Endodermal cell (in vitro differentiated cells): ENCODE results near the gene CCDC170. TPM values are rescaled to one million over a fixed set of nuclear protein-coding genes. Genes with fewer than 3 reads are reported as not detected.

Experiments
- DNase-seq: peaks from one replicate; pipeline ENCODE4 v3.0.0-alpha.2; 2017
- H3K27ac ChIP-seq: 2 replicates; pipeline ENCODE4 v1.5.1; 2013; ENCODE audit warnings: mild to moderate bottlenecking, low read depth, low read length, moderate library complexity
- H3K27me3 ChIP-seq: 2 replicates; pipeline ENCODE4 v1.6.1; 2013; ENCODE audit warnings: mild to moderate bottlenecking, low read length, moderate library complexity; ENCODE audit not compliant: insufficient read depth, control insufficient read depth, poor library complexity, severe bottlenecking
- H3K36me3 ChIP-seq: 2 replicates; pipeline ENCODE4 v1.7.0; 2013; ENCODE audit warnings: mild to moderate bottlenecking, low read length, moderate library complexity; ENCODE audit not compliant: control insufficient read depth, insufficient read depth
- H3K4me1 ChIP-seq: one replicate; pipeline ENCODE4 v1.7.0; 2013; ENCODE audit warnings: low read length; ENCODE audit not compliant: control insufficient read depth, insufficient read depth
- H3K4me3 ChIP-seq: 2 replicates; pipeline ENCODE4 v1.5.1; 2013; ENCODE audit warnings: mild to moderate bottlenecking, low read length, moderate library complexity
- H3K9ac ChIP-seq: 2 replicates; pipeline ENCODE4 v1.6.1; 2013; ENCODE audit warnings: mild to moderate bottlenecking, low read length, moderate library complexity; ENCODE audit not compliant: poor library complexity, severe bottlenecking; ENCODE audit errors: extremely low read depth
- H3K9me3 ChIP-seq: 2 replicates; pipeline ENCODE4 v1.6.1; 2013; ENCODE audit warnings: mild to moderate bottlenecking, low read length, moderate library complexity; ENCODE audit not compliant: control insufficient read depth
- H3K27ac Mint-ChIP-seq: 2 replicates; pipeline ENCODE4 v1.8.0; 2020; ENCODE audit warnings: mixed read lengths
- H3K27me3 Mint-ChIP-seq: 2 replicates; pipeline ENCODE4 v1.8.0; 2021; ENCODE audit warnings: mild to moderate bottlenecking, mixed read lengths; ENCODE audit not compliant: insufficient read depth
- H3K36me3 Mint-ChIP-seq: 2 replicates; pipeline ENCODE4 v1.8.0; 2020; ENCODE audit warnings: low read depth, mixed read lengths
- H3K4me1 Mint-ChIP-seq: 2 replicates; pipeline ENCODE4 v1.8.0; 2020; ENCODE audit warnings: mixed read lengths
- H3K4me3 Mint-ChIP-seq: 2 replicates; pipeline ENCODE4 v1.8.0; 2020; ENCODE audit warnings: mild to moderate bottlenecking, moderate library complexity, mixed read lengths
- H3K9me3 Mint-ChIP-seq: 2 replicates; pipeline ENCODE4 v1.8.0; 2020; ENCODE audit warnings: mild to moderate bottlenecking, mixed read lengths
- WGBS, 2 experiments: methylation state at CpG; one replicate each; pipeline versions ENCODE4 v1.1.5 to v1.1.7; 2013; ENCODE audit warnings: missing lambda C conversion rate in 2 of 2, mixed read lengths in 1 of 2; ENCODE audit not compliant: insufficient coverage in 1 of 2, insufficient read length in 1 of 2; 5-methylcytosine and 5-hydroxymethylcytosine counted together
- total RNA-seq, 2 donors: library from RNA; stranded (reverse); fragmentation: NEBNext Ultra II Directional in 1 of 2; extraction: Animal tissue kit (Norgen Biotek cat#: 25700) in 1 of 2; gene quantifications; 2 replicates in 1 of 2; 3 replicates in 1 of 2; pipeline ENCODE4 v1.2.1, GENCODE V29; 2021
- TF ChIP-seq, protein P1 (sequence below): fragments of 200-600 bp; sonication (generic); conservative IDR thresholded peaks from 2 replicates; pipeline ENCODE4 v1.5.0; 2021; ENCODE audit warnings: antibody characterized with exemption, mild to moderate bottlenecking

Gene CCDC170
- total RNA-seq, 2 donors from 2014 or later: 2.2 to 4.1 TPM

DNA sequence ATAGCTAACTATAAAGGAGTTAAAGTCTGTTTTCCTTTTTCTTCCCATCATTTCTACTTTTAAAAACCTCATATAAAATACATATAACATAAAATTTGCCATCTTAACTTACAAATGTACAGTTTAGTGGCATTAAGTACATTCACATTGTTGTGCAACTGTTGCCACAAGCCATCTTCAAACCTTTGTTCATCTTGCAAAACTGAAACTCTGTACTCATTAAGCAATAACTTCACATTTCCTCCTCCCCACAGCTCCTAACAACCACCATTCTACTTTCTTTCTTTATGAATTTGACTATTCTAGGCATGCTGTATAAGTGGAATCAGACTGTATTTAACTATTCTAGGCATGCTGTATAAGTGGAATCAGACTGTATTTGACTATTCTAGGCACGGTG is 4.5 kb downstream of the CCDC170 start:
- Mint-ChIP-seq H3K27me3 (peaks cover 28% of the 10 kb centered on the region), H3K9me3 (no peaks in the 10 kb centered on the region), H3K4me3 (no peak overlapping the region), H3K4me1 (peaks cover 11% of the 10 kb centered on the region), H3K27ac (no peak overlapping the region), H3K36me3 (no peaks in the 10 kb centered on the region)
- no peak overlapping the region for H3K4me3 ChIP-seq
- no peak overlapping the region for H3K27ac ChIP-seq
- TF ChIP-seq, protein P1, sequence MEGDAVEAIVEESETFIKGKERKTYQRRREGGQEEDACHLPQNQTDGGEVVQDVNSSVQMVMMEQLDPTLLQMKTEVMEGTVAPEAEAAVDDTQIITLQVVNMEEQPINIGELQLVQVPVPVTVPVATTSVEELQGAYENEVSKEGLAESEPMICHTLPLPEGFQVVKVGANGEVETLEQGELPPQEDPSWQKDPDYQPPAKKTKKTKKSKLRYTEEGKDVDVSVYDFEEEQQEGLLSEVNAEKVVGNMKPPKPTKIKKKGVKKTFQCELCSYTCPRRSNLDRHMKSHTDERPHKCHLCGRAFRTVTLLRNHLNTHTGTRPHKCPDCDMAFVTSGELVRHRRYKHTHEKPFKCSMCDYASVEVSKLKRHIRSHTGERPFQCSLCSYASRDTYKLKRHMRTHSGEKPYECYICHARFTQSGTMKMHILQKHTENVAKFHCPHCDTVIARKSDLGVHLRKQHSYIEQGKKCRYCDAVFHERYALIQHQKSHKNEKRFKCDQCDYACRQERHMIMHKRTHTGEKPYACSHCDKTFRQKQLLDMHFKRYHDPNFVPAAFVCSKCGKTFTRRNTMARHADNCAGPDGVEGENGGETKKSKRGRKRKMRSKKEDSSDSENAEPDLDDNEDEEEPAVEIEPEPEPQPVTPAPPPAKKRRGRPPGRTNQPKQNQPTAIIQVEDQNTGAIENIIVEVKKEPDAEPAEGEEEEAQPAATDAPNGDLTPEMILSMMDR: no peak
- peaks cover 11% of the 10 kb centered on the region for H3K27me3 ChIP-seq
- 88 to 100% methylated on average over 1 of the region's 1 CpG for WGBS, 2 experiments
- H3K9ac ChIP-seq: no peak overlapping the region
- DNase-seq: no peak
- no peaks in the 10 kb centered on the region for H3K9me3 ChIP-seq
- H3K4me1 ChIP-seq: peaks cover 5% of the 10 kb centered on the region
- H3K36me3 ChIP-seq: no peaks in the 10 kb centered on the region

DNA sequence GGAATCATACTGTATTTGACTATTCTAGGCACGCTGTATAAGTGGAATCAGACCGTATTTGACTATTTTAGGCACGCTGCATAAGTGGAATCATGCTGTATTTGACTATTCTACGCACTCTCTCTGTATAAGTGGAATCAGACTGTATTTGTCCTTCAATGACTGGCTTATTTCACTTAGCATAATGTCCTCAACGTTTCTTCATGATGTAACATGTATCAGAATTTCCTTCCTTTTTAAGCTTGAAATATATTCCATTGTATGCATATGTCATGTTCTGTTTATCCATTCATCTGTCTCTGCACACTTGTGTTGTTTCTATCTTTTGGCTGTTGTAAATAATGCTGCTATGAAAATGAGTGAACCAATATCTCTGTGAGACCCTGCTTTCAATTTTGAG is 5.7 kb downstream of the CCDC170 start:
- Histone ChIP-seq H3K36me3 (no peaks in the 10 kb centered on the region), H3K27ac (no peak overlapping the region), H3K4me1 (peaks cover 5% of the 10 kb centered on the region), H3K9ac (no peak overlapping the region), H3K9me3 (no peaks in the 10 kb centered on the region), H3K27me3 (peaks cover 6% of the 10 kb centered on the region), H3K4me3 (no peak overlapping the region)
- Mint-ChIP-seq H3K4me1 (peaks cover 9% of the 10 kb centered on the region), H3K27me3 (peaks cover 21% of the 10 kb centered on the region), H3K9me3 (no peaks in the 10 kb centered on the region), H3K36me3 (no peaks in the 10 kb centered on the region), H3K27ac (no peak overlapping the region), H3K4me3 (no peak overlapping the region)
- TF ChIP-seq, protein P1: no peak
- 88 to 90% methylated on average over 4 to 5 of the region's 5 CpGs for WGBS, 2 experiments
- DNase-seq: no peak

DNA sequence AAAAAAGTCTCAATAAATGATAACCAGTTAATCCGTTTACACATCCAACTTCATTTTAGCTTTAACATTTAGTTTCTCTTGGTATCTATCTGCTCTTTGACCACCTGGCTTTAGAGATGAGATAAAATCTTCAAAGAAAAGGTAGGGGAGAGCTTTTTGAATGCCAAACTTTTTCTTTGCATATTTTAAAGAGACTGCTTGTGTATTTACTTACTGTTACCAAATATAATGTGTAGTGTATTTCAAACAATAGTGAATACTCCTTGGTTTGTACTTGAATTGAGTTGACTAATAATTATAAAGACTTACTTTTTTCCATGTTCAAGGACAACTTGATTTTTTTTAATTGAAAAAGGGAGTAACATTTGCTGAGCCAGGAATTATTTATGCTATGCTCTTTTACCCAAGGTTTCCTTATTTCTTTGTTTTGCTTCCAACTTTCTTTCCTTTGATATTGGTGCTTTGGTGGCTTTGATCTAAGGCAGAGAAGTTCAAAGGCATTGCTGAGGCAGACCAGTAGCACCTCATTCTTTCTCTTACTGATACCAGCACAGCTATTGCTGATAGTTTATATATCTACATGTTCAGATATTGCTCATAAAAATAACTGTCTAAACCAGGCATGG is 7.8 kb downstream of the CCDC170 start:
- no peaks in the 10 kb centered on the region for H3K36me3 ChIP-seq
- no peaks in the 10 kb centered on the region for H3K27me3 ChIP-seq
- H3K4me3 ChIP-seq: no peak overlapping the region
- no peak overlapping the region for H3K27ac ChIP-seq
- peaks cover 9% of the 10 kb centered on the region for H3K4me1 Mint-ChIP-seq
- TF ChIP-seq, protein P1: no peak
- peaks cover 5% of the 10 kb centered on the region for H3K4me1 ChIP-seq
- H3K4me3 Mint-ChIP-seq: no peak overlapping the region
- H3K9ac ChIP-seq: no peak overlapping the region
- no peaks in the 10 kb centered on the region for H3K36me3 Mint-ChIP-seq
- H3K27ac Mint-ChIP-seq: no peak overlapping the region
- no peaks in the 10 kb centered on the region for H3K9me3 Mint-ChIP-seq
- WGBS, 2 experiments: 88% methylated on average over 1 of the region's 1 CpG; no CpG with 5 or more reads in 1 of the 2 experiments
- no peak for DNase-seq
- H3K9me3 ChIP-seq: no peaks in the 10 kb centered on the region
- peaks cover 3% of the 10 kb centered on the region for H3K27me3 Mint-ChIP-seq
